ENCODE data around the gene PSRC1.
A peak's percentile ranks its signal among the peaks of the same experiment; 100 is the strongest.
"Not testable (repeated sequence)": the region's sequence is repeated elsewhere in the genome, so short reads cannot be mapped to it uniquely, and the experiment has no call there.

PSRC1 gene

GRCh38 chr1:109295712-109296415, 12.9 kb upstream of the PSRC1 start:
- no peak for DNase-seq

- no peak for DNase-seq
Measured at GRCh38 chr1:109294481-109294880, 11.5 kb upstream of the PSRC1 start.

GRCh38 chr1:109293026-109293425, 10.1 kb upstream of the PSRC1 start:
- DNase-seq = no peak

GRCh38 chr1:109292364-109292763, 9.4 kb upstream of the PSRC1 start:
- DNase-seq = no peak

- DNase-seq = no peak
Measured at GRCh38 chr1:109290998-109291397, 8.1 kb upstream of the PSRC1 start.

GRCh38 chr1:109290137-109290536, 7.2 kb upstream of the PSRC1 start:
- DNase-seq = no peak

GRCh38 chr1:109286762-109287161, 3.8 kb upstream of the PSRC1 start:
- DNase-seq = not testable (repeated sequence)

GRCh38 chr1:109283748-109284600, 1.0 kb upstream of the PSRC1 start:
- no peak for DNase-seq

GRCh38 chr1:109282497-109282951, 421 bp downstream of the PSRC1 start:
- DNase-seq = no peak

- DNase-seq = no peak
Measured at GRCh38 chr1:109281680-109282496, 1.1 kb downstream of the PSRC1 start.

GRCh38 chr1:109280862-109281261, 2.1 kb downstream of the PSRC1 start:
- no peak for DNase-seq

GRCh38 chr1:109279615-109280278, 3.2 kb downstream of the PSRC1 start:
- no peak for DNase-seq

GRCh38 chr1:109277434-109278204, 5.3 kb downstream of the PSRC1 start:
- DNase-seq = peak; percentile 42

GRCh38 chr1:109275706-109276345, 7.1 kb downstream of the PSRC1 start:
- DNase-seq = no peak

- DNase-seq = no peak
Measured at GRCh38 chr1:109274533-109275476, 8.1 kb downstream of the PSRC1 start.

- no peak for DNase-seq
Measured at GRCh38 chr1:109273570-109274288, 9.2 kb downstream of the PSRC1 start.

- DNase-seq = no peak
Measured at GRCh38 chr1:109272831-109273547, 10.0 kb downstream of the PSRC1 start.

- no peak for DNase-seq
Measured at GRCh38 chr1:109272021-109272799, 10.7 kb downstream of the PSRC1 start.
